Caco-2 (cell line): Measurements from ENCODE around the gene HRG. TPM values are rescaled to one million over a fixed set of nuclear protein-coding genes. Genes with fewer than 3 reads are reported as not detected.
"Not testable (repeated sequence)": the region's sequence is repeated elsewhere in the genome, so short reads cannot be mapped to it uniquely, and the experiment has no call there.

Experiments
- BruUV-seq: library from RNA; stranded (reverse); fragments of 400-500 nt; replicated peaks from 2 replicates; lab custom pipeline; 2021; lab: Mats Ljungman, UMichigan
- CTCF ChIA-PET: fragments of 300-600 bp; sonication (Branson Sonifier 250); formaldehyde crosslinking; loops from one replicate; lab custom pipeline; 2022; ENCODE audit warnings: antibody characterized with exemption; lab: Charles Lee
- POLR2A ChIA-PET: fragments of 300-600 bp; sonication (Branson Sonifier 250); formaldehyde crosslinking; loops from one replicate; lab custom pipeline; 2022; ENCODE audit warnings: antibody characterized with exemption; lab: Charles Lee
- DNase-seq, 2 experiments: peaks; one replicate each; pipeline versions ENCODE4 v3.0.0 to v3.0.0-alpha.2; 2020 to 2022
- H3K27me3 ChIP-seq: replicated peaks from 2 replicates; pipeline ENCODE4 v1.6.0; 2011; ENCODE audit warnings: low read length; ENCODE audit not compliant: control insufficient read depth, insufficient read depth
- H3K36me3 ChIP-seq: 2 replicates; pipeline ENCODE4 v1.5.1; 2011; ENCODE audit warnings: low read length; ENCODE audit not compliant: control insufficient read depth, insufficient read depth
- H3K4me1 ChIP-seq: fragments of 250-450 bp; sonication (Bioruptor Pico); 2 replicates; pipeline ENCODE4 v1.5.1; 2020; ENCODE audit warnings: mild to moderate bottlenecking
- H3K4me3 ChIP-seq: 2 replicates; pipeline ENCODE4 v1.5.1; 2011; ENCODE audit warnings: low read depth, mild to moderate bottlenecking, control low read depth, low read length
- H3K9me3 ChIP-seq: fragments of 250-450 bp; sonication (Bioruptor Pico); 2 replicates; pipeline ENCODE4 v1.5.1; 2020; ENCODE audit warnings: mild to moderate bottlenecking, moderate library complexity
- H3K27ac Mint-ChIP-seq: one replicate; pipeline ENCODE4 v1.8.0; 2022; ENCODE audit warnings: mixed read lengths; ENCODE audit not compliant: unreplicated experiment
- H3K27me3 Mint-ChIP-seq: one replicate; pipeline ENCODE4 v1.8.0; 2022; ENCODE audit warnings: mixed read lengths; ENCODE audit not compliant: insufficient read depth, unreplicated experiment
- H3K36me3 Mint-ChIP-seq: one replicate; pipeline ENCODE4 v1.8.0; 2022; ENCODE audit warnings: mild to moderate bottlenecking, mixed read lengths; ENCODE audit not compliant: insufficient read depth, unreplicated experiment
- H3K4me1 Mint-ChIP-seq: one replicate; pipeline ENCODE4 v1.8.0; 2022; ENCODE audit warnings: low read depth, mixed read lengths; ENCODE audit not compliant: unreplicated experiment
- H3K4me3 Mint-ChIP-seq: one replicate; pipeline ENCODE4 v1.8.0; 2022; ENCODE audit warnings: mild to moderate bottlenecking, moderate library complexity, mixed read lengths; ENCODE audit not compliant: unreplicated experiment
- H3K9me3 Mint-ChIP-seq: one replicate; pipeline ENCODE4 v1.8.0; 2022; ENCODE audit warnings: mixed read lengths; ENCODE audit not compliant: unreplicated experiment
- CTCF ChIP-seq, 2 experiments: fragments of 200-600 bp in 1 of 2; IDR thresholded peaks; 1 replicate in 1 of 2; 2 replicates in 1 of 2; pipeline versions ENCODE4 v1.5.1 to v1.8.0; 2011 to 2022; ENCODE audit warnings: antibody characterized with exemption in 1 of 2, control low read depth in 1 of 2, inconsistent platforms in 1 of 2, low read depth in 1 of 2, low read length in 1 of 2, mild to moderate bottlenecking in 1 of 2, moderate library complexity in 1 of 2; ENCODE audit not compliant: insufficient read depth in 1 of 2, severe bottlenecking in 1 of 2, unreplicated experiment in 1 of 2
- intact Hi-C: fragments of 100-400 bp; cut with micrococcal nuclease; formaldehyde crosslinking; loops from one replicate; pipeline ENCODE4 v1.10.0; 2022; ENCODE audit not compliant: unreplicated experiment
- total RNA-seq: library from RNA; stranded (reverse); gene quantifications from 2 replicates; pipeline ENCODE4 v1.2.3, GENCODE V29; 2022

Gene HRG
- total RNA-seq, 1 experiment from 2014 or later: not detected

GRCh38 chr3:186633481-186633880, 32.3 kb upstream of the HRG start:
- Histone ChIP-seq H3K4me3 (no peak overlapping the region), H3K4me1 (no peaks in the 10 kb centered on the region), H3K36me3 (no peaks in the 10 kb centered on the region), H3K9me3 (no peaks in the 10 kb centered on the region), H3K27me3 (no peaks in the 10 kb centered on the region; the same call in 1 of the 2 replicates)
- no peak overlapping the region for H3K4me3 Mint-ChIP-seq
- H3K4me1 Mint-ChIP-seq: peaks cover 22% of the 10 kb centered on the region
- no TSS peak for BruUV-seq
- intact Hi-C loops: no loop called here
- DNase-seq: no peak
- no peak for TF ChIP-seq CTCF (IDR thresholded peaks at IDR 0.05; ENCODE audit: insufficient read depth in 1 of 2, low read depth in 1 of 2, low read length in 1 of 2, severe bottlenecking in 1 of 2, unreplicated experiment in 1 of 2)
- no peak overlapping the region for H3K27ac Mint-ChIP-seq
- H3K36me3 Mint-ChIP-seq: no peaks in the 10 kb centered on the region
- no peaks in the 10 kb centered on the region for H3K27me3 Mint-ChIP-seq
- CTCF ChIA-PET: interaction anchor here (0.9 kb wide), 1 partner anchor 14 kb away, joined by 3 read pairs; no protein-coding TSS in a partner anchor
- POLR2A ChIA-PET: no interaction called here
- no peaks in the 10 kb centered on the region for H3K9me3 Mint-ChIP-seq

- H3K4me3 Mint-ChIP-seq, POLR2A ChIA-PET, H3K36me3 ChIP-seq, H3K9me3 ChIP-seq, H3K27me3 Mint-ChIP-seq, H3K27ac Mint-ChIP-seq, H3K27me3 ChIP-seq, H3K36me3 Mint-ChIP-seq, intact Hi-C loops, CTCF ChIA-PET, H3K4me1 ChIP-seq, DNase-seq, H3K4me3 ChIP-seq, BruUV-seq, H3K9me3 Mint-ChIP-seq: not testable (repeated sequence)
- peaks cover 20% of the 10 kb centered on the region for H3K4me1 Mint-ChIP-seq
Observed at GRCh38 chr3:186634207-186634606, 31.6 kb upstream of the HRG start.

GRCh38 chr3:186635532-186635931, 30.3 kb upstream of the HRG start:
- no peaks in the 10 kb centered on the region for H3K9me3 ChIP-seq
- H3K36me3 Mint-ChIP-seq: no peaks in the 10 kb centered on the region
- intact Hi-C loops: no loop called here
- ChIA-PET POLR2A (no interaction called here), CTCF (no interaction called here)
- H3K4me3 ChIP-seq: no peak overlapping the region
- H3K27me3 Mint-ChIP-seq: no peaks in the 10 kb centered on the region
- no peaks in the 10 kb centered on the region for H3K9me3 Mint-ChIP-seq
- TF ChIP-seq CTCF (IDR thresholded peaks at IDR 0.05; ENCODE audit: insufficient read depth in 1 of 2, low read depth in 1 of 2, low read length in 1 of 2, severe bottlenecking in 1 of 2, unreplicated experiment in 1 of 2): no peak
- no peak for DNase-seq
- no peak overlapping the region for H3K4me3 Mint-ChIP-seq
- H3K36me3 ChIP-seq: no peaks in the 10 kb centered on the region; the same call in 1 of the 2 replicates
- H3K27ac Mint-ChIP-seq: no peak overlapping the region
- no peaks in the 10 kb centered on the region for H3K4me1 ChIP-seq
- BruUV-seq: no TSS peak
- no peaks in the 10 kb centered on the region; the same call in 1 of the 2 replicates for H3K27me3 ChIP-seq
- peaks cover 10% of the 10 kb centered on the region for H3K4me1 Mint-ChIP-seq

- no peaks in the 10 kb centered on the region for H3K4me1 ChIP-seq
- no TSS peak for BruUV-seq
- H3K27me3 Mint-ChIP-seq: no peaks in the 10 kb centered on the region
- H3K4me3 Mint-ChIP-seq: no peak overlapping the region
- H3K4me3 ChIP-seq: no peak overlapping the region
- H3K9me3 Mint-ChIP-seq: no peaks in the 10 kb centered on the region
- ChIA-PET CTCF (no interaction called here), POLR2A (no interaction called here)
- H3K36me3 Mint-ChIP-seq: no peaks in the 10 kb centered on the region
- no peaks in the 10 kb centered on the region; the same call in 1 of the 2 replicates for H3K36me3 ChIP-seq
- no peaks in the 10 kb centered on the region for H3K27me3 ChIP-seq
- H3K4me1 Mint-ChIP-seq: peaks cover 4% of the 10 kb centered on the region
- H3K9me3 ChIP-seq: no peaks in the 10 kb centered on the region
- DNase-seq: no peak
- intact Hi-C loops: no loop called here
- TF ChIP-seq CTCF (IDR thresholded peaks at IDR 0.05; ENCODE audit: insufficient read depth in 1 of 2, low read depth in 1 of 2, low read length in 1 of 2, severe bottlenecking in 1 of 2, unreplicated experiment in 1 of 2): no peak
- H3K27ac Mint-ChIP-seq: no peak overlapping the region
Observed at GRCh38 chr3:186636536-186636935, 29.3 kb upstream of the HRG start.
